Gastrocnemius medialis (tissue), 4 donors: ENCODE data around the gene CXCL3.

Experiments
- POLR2A ChIP-seq, 2 donors: fragments of 450-650 bp; IDR thresholded peaks; one replicate each; pipeline ENCODE4 v1.6.1; 2017; ENCODE audit warnings: antibody characterized with exemption in 2 of 2, mild to moderate bottlenecking in 2 of 2, moderate library complexity in 2 of 2
- TF ChIP-seq, protein P1 (sequence below), 5 experiments: fragments of 450-650 bp in 3 of 5; fragments of 200-600 bp in 2 of 5; sonication (generic) in 2 of 5; IDR thresholded peaks in 4 of 5; conservative IDR thresholded peaks in 1 of 5; 1 replicate in 4 of 5; 2 replicates in 1 of 5; pipeline ENCODE4 v1.5.1; 2016 to 2019; ENCODE audit warnings: antibody characterized with exemption in 5 of 5, mild to moderate bottlenecking in 3 of 5, moderate library complexity in 3 of 5

DNA sequence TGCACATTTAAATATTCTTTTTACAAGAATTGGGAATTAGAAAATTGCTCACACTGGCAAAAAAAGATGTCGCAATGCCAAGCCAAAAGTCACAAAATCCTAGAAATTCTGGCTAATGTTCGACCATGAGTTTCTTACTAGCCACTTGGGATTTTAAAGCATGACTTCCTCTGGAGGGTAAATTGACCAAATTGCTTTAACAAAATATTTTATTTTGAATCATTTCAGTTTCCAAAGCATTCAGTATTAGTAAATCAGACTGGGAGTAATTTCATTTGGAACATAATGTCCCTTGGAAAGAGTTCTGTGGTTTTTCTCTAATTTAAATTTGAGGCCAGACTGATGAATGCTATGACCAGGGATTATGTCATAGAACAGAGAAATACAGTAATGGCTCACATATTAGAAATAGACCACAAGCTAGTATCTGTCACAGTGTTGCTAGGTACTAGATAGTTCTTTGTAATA lies 32.4 kb downstream of the CXCL3 start:
- TF ChIP-seq, protein P1, sequence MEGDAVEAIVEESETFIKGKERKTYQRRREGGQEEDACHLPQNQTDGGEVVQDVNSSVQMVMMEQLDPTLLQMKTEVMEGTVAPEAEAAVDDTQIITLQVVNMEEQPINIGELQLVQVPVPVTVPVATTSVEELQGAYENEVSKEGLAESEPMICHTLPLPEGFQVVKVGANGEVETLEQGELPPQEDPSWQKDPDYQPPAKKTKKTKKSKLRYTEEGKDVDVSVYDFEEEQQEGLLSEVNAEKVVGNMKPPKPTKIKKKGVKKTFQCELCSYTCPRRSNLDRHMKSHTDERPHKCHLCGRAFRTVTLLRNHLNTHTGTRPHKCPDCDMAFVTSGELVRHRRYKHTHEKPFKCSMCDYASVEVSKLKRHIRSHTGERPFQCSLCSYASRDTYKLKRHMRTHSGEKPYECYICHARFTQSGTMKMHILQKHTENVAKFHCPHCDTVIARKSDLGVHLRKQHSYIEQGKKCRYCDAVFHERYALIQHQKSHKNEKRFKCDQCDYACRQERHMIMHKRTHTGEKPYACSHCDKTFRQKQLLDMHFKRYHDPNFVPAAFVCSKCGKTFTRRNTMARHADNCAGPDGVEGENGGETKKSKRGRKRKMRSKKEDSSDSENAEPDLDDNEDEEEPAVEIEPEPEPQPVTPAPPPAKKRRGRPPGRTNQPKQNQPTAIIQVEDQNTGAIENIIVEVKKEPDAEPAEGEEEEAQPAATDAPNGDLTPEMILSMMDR (IDR thresholded peaks at IDR 0.05 in 4 of 5, conservative IDR thresholded peaks at IDR 0.05 in 1 of 5): no peak
- TF ChIP-seq POLR2A (IDR thresholded peaks at IDR 0.05): no peak
